OCI-LY7 (cell line): ENCODE measurements around the gene TM9SF2.

Experiments
- CTCF ChIP-seq: fragments of 200-600 bp; sonication (generic); conservative IDR thresholded peaks from 2 replicates; pipeline ENCODE4 v1.5.1; 2014; ENCODE audit warnings: mild to moderate bottlenecking, antibody characterized with exemption, low read length, moderate library complexity, mixed read lengths
- EZH2phosphoT487 ChIP-seq: fragments of 200-600 bp; sonication (generic); IDR thresholded peaks from 2 replicates; pipeline ENCODE4 v1.6.1; 2018; ENCODE audit warnings: low read depth, borderline replicate concordance, mild to moderate bottlenecking, mixed run types, antibody characterized with exemption, low read length, moderate library complexity, mixed read lengths

GRCh38 chr13:99489028-99489427 is 12.2 kb upstream of the TM9SF2 start:
- TF ChIP-seq CTCF (no peak), EZH2phosphoT487 (no peak)
